ENCODE results near the gene RNF2. TPM values are rescaled to one million over a fixed set of nuclear protein-coding genes. Genes with fewer than 3 reads are reported as not detected.

RNF2 gene
- total RNA-seq, 1 experiment from 2014 or later = 23.3 TPM

GRCh38 chr1:185017966-185018365 is 27.4 kb upstream of the RNF2 start:
- Mint-ChIP-seq H3K36me3 (ENCODE audit: insufficient read depth, unreplicated experiment) (no peaks in the 10 kb centered on the region), H3K27ac (ENCODE audit: unreplicated experiment) (no peak overlapping the region), H3K4me1 (ENCODE audit: low read depth, unreplicated experiment) (peaks cover 16% of the 10 kb centered on the region), H3K27me3 (ENCODE audit: unreplicated experiment) (no peaks in the 10 kb centered on the region), H3K9me3 (ENCODE audit: low read depth, unreplicated experiment) (no peaks in the 10 kb centered on the region), H3K4me3 (ENCODE audit: low read depth, unreplicated experiment) (no peak overlapping the region)
- DNase-seq = no peak
- CTCF ChIA-PET = no interaction called here
- no TSS peak for BruUV-seq (replicated peaks)
- intact Hi-C loops (cut with micrococcal nuclease; ENCODE audit: unreplicated experiment) = no loop called here
- TF ChIP-seq CTCF (IDR thresholded peaks at IDR 0.05; ENCODE audit: unreplicated experiment) = no peak

GRCh38 chr1:185027252-185027882 is 18.0 kb upstream of the RNF2 start:
- intact Hi-C loops (cut with micrococcal nuclease; ENCODE audit: unreplicated experiment) = no loop called here
- Mint-ChIP-seq H3K27me3 (ENCODE audit: unreplicated experiment) (no peaks in the 10 kb centered on the region), H3K27ac (ENCODE audit: unreplicated experiment) (no peak overlapping the region), H3K36me3 (ENCODE audit: insufficient read depth, unreplicated experiment) (no peaks in the 10 kb centered on the region), H3K4me3 (ENCODE audit: low read depth, unreplicated experiment) (no peak overlapping the region), H3K9me3 (ENCODE audit: low read depth, unreplicated experiment) (peaks cover 13% of the 10 kb centered on the region), H3K4me1 (ENCODE audit: low read depth, unreplicated experiment) (no peaks in the 10 kb centered on the region)
- CTCF ChIA-PET = interaction anchor here (0.7 kb wide), 1 partner anchor 16 kb away, joined by 3 read pairs; no protein-coding TSS in a partner anchor
- no peak for DNase-seq
- no TSS peak for BruUV-seq (replicated peaks)
- no peak for TF ChIP-seq CTCF (IDR thresholded peaks at IDR 0.05; ENCODE audit: unreplicated experiment)

- Mint-ChIP-seq H3K27me3 (ENCODE audit: unreplicated experiment) (peaks cover 15% of the 10 kb centered on the region), H3K36me3 (ENCODE audit: insufficient read depth, unreplicated experiment) (no peaks in the 10 kb centered on the region), H3K27ac (ENCODE audit: unreplicated experiment) (no peak overlapping the region), H3K4me3 (ENCODE audit: low read depth, unreplicated experiment) (no peak overlapping the region), H3K9me3 (ENCODE audit: low read depth, unreplicated experiment) (peaks cover 2% of the 10 kb centered on the region), H3K4me1 (ENCODE audit: low read depth, unreplicated experiment) (no peaks in the 10 kb centered on the region)
- DNase-seq = no peak
- TF ChIP-seq CTCF (IDR thresholded peaks at IDR 0.05; ENCODE audit: unreplicated experiment) = no peak
- CTCF ChIA-PET = no interaction called here
- intact Hi-C loops (cut with micrococcal nuclease; ENCODE audit: unreplicated experiment) = no loop called here
- no TSS peak for BruUV-seq (replicated peaks)
Measured at GRCh38 chr1:185033686-185034085, 11.7 kb upstream of the RNF2 start.

- no peak for TF ChIP-seq CTCF (IDR thresholded peaks at IDR 0.05; ENCODE audit: unreplicated experiment)
- no peak for DNase-seq
- H3K4me1 Mint-ChIP-seq (ENCODE audit: low read depth, unreplicated experiment) = no peaks in the 10 kb centered on the region
- no peak overlapping the region for H3K27ac Mint-ChIP-seq (ENCODE audit: unreplicated experiment)
- CTCF ChIA-PET = interaction anchor here (0.7 kb wide), 1 partner anchor 9 kb away, joined by 3 read pairs; no protein-coding TSS in a partner anchor
- no peaks in the 10 kb centered on the region for H3K9me3 Mint-ChIP-seq (ENCODE audit: low read depth, unreplicated experiment)
- H3K4me3 Mint-ChIP-seq (ENCODE audit: low read depth, unreplicated experiment) = no peak overlapping the region
- intact Hi-C loops (cut with micrococcal nuclease; ENCODE audit: unreplicated experiment) = no loop called here
- H3K36me3 Mint-ChIP-seq (ENCODE audit: insufficient read depth, unreplicated experiment) = no peaks in the 10 kb centered on the region
- BruUV-seq (replicated peaks) = no TSS peak
- H3K27me3 Mint-ChIP-seq (ENCODE audit: unreplicated experiment) = peaks cover 15% of the 10 kb centered on the region
Measured at GRCh38 chr1:185035258-185035657, 10.1 kb upstream of the RNF2 start.
